ENCODE results near the gene NPPB.

Gene NPPB

DNA sequence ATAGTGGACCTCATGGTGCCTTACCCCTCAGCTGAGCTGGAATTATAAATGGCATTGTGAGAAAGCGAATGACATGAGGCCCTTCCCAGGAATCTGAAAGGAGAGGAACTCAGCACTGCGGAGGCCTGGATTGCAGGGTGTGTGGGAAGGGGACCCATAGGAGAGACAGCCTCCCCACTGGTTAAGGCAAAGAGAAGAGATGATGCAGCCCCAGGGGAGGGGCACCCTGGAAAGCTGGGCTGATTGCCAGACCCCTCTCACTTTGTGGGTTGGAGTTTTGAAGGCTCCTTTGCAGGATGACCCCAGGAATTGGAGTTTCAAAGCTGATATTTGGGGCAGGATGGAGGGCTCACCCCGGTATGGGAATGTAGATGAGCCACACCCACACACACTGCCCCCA, 2.0 kb downstream of the NPPB start:
- no peak for DNase-seq

DNA sequence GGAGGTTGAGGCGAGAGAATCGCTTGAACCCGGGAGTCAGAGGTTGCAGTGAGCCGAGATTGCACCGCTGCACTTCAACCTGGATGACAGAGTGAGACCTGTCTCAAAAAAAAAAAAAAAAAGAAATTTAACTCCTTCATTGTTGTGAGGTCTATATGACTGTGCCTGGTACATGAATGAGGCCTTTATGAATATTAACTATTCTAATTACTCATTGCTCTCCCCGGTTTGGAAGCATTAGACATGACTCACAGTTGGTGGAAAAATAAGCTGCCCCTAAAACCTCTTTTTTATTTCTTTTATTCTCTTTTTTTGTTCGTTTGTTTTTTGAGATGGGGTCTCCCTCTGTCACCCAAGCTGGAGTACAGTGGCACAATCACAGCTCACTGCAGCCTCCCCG, 3.3 kb downstream of the NPPB start:
- DNase-seq, result no peak

GRCh38 chr1:11854519-11854918, 4.2 kb downstream of the NPPB start:
- DNase-seq, result no peak

GRCh38 chr1:11851180-11851579, 7.6 kb downstream of the NPPB start:
- peak; percentile 49 for DNase-seq

- DNase-seq, result no peak
These were observed 8.6 kb downstream of the NPPB start for GRCh38 chr1:11850156-11850555.

DNA sequence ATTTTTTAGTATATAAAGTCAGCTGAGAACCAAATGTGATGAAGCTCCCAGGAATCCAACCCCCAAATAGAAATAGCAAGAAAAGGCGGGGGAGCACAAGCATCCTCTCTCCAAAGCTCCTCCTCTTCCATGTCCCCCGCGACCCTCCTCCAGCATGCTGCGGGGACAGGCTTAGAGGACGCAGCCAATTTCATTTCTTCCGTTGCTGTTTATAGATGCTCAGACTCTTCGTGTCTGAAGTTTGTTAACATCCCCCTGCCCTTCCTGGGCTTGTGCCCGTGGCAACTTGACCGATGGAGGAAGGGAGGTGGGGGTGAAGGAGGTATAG, 10.4 kb downstream of the NPPB start:
- DNase-seq, result no peak

GRCh38 chr1:11847667-11848372, 10.9 kb downstream of the NPPB start, which contains the start of gene NPPA:
Gene NPPA, minus strand, starts transcription at chr1:11847783. Its CDS starts 99 bp downstream, at chr1:11847684.
- DNase-seq, result peak; percentile 33

DNA sequence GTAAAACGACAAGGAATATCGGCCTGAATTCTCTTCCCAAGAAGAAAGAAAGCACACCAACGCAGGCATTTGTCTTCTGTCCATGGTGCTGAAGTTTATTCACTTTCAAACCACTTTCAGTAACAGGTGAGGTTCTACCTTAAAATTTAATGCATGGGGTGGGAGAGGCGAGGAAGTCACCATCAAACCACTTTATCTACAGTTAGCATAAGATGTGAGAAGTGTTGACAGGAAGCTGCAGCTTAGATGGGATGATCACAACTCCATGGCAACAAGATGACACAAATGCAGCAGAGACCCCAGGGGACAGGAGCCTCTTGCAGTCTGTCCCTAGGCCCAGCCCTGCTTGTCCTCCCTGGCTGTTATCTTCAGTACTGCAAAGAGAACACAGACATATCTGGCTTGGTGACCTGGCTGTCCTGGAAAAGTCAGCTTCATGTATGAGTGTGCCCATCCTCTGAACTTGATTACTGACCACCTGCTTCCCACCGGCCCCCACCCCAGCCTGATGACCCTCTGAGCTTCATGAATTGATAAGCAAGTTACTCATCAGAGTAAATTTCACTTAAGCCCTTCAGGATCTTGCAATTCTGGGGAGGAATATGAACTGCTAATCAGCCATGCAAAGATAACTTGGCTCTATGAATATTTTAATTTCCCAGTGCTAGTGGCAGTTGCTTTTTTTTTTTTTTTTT, 13.0 kb downstream of the NPPB start:
- peak; percentile 59 for DNase-seq

GRCh38 chr1:11842154-11843041, 16.3 kb downstream of the NPPB start:
- peak; percentile 100 for DNase-seq

GRCh38 chr1:11841245-11842153, 17.2 kb downstream of the NPPB start:
- peak; percentile 97 for DNase-seq

DNA sequence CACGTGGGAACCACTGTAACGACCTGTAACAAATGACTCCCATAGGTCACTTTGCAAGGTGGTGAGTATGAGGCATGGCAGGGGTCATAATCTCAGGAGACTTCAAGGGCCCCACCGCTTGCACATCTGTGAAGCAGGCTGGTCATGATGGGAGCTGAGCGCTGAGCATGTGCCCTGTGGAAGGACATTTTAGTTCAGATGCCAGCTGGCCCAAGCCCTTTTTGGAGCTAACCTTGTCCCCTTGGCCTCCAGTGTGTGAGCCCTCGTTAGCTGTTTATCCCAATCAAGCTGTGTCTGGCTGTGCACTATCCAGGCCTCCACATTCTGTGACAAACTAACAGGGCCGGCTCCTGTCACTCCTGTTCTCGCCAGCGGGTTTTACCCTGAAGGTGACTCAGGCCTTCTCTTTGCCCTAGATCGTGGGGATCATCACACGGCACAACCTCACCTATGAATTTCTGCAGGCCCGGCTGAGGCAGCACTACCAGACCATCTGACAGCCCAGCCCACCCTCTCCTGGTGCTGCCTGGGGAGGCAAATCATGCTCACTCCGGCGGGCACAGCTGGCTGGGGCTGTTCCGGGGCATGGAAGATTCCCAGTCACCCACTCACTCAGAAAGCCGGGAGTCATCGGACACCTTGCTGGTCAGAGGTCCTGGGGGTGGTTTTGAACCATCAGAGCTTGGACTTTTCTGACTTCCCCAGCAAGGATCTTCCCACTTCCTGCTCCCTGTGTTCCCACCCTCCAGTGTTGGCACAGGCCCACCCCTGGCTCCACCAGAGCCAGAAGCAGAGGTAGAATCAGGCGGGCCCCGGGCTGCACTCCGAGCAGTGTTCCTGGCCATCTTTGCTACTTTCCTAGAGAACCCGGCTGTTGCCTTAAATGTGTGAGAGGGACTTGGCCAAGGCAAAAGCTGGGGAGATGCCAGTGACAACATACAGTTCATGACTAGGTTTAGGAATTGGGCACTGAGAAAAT, 18.7 kb downstream of the NPPB start:
- DNase-seq, result no peak

DNA sequence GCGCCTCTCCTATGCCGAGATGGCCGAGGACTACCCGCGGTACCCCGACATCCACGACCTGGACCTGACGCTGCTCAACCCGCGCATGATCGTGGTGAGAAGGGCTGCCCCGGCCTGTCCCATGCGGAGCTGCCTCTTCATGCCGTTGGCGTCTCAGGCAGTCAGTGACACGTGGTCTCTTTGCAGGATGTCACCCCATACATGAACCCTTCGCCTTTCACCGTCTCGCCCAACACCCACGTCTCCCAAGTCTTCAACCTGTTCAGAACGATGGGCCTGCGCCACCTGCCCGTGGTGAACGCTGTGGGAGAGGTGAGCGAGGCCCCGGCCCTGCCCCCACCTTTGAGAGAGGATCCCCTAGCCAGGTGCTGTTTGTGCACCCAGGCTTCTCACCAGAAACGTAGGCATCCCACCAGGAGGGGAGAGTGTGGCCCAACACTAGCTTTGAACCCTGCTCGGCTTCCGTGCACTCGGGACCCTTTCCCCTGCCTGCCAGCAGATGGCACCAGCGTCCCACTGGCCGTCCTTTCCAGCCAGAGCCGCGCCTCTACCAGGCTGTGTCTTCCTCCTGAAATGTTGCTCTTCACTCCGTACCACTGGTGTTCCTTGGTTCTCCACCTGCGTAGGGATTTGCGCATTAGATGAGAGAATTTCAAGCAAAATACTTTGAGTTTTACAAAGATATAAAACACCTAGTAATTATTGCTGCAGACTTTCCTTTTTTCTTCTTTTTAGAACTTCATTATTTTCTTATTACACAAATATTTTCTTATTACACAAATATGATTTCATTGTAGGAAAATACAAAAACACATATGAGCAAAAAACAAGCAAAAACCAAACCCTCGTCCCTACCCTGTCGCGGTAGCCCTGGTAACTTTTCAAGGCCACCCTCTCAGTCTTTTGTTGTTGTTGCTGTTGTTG, 20.1 kb downstream of the NPPB start:
- DNase-seq, result peak; percentile 73

DNA sequence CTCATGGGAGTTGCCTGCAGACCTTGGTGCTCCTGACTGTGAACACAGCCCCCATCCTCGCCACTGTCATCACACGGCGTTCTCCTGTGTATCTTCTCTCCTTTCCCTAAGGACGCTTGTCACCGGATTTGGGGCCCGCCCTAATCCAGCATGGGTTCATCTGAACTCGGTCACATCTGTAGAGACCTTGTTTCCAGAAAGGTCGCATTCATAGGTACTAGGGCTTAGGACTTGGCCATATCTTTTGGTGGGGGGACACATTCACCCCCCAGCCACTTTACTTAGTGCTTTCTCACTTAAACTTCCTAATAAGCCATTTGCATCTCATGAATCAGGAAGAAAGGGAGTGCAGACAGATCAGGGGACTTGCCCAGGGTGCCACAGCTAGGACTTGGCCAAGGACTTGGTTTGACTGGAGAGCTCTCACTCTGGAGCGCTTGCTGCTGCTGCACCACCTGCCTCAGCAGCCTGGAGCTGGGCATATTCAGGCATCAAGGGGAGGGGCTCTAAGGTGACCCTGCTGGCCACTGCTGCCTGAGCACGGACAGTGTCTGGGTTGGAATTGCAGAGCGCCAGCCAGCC, 20.9 kb downstream of the NPPB start:
- DNase-seq, result no peak

GRCh38 chr1:11836955-11837766, 21.6 kb downstream of the NPPB start:
- no peak for DNase-seq

DNA sequence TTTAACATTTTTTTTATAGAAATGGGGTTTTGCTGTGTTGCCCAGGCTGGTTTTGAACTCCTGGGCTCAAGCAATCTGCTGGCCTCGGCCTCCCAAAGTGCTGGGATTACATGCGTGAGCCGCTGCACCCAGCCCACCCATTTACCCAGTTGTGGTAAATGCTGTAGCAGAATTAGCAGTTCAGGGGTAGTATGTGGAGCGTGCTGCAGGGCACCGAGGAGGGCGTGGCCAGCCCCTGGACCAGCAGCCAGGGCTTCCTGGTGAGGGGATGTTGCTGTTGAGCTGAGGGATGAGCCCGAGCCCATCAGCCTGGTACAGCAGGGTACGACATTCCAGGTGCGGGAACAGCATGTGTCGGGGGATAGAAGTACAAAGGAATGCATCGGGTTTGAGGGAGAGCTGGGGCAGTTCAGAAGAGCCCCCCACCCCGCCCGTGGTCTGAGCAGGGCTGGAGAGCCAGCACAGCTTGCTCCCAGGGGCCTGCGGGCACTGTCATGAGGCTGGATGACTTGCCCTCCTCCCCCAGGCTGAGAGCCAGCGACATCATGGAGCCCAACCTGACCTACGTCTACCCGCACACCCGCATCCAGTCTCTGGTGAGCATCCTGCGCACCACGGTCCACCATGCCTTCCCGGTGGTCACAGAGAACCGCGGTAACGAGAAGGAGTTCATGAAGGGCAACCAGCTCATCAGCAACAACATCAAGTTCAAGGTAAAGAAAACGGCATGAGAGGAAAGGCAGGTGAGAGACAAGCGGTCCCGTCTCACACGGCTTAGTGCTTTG, 23.1 kb downstream of the NPPB start:
- no peak for DNase-seq

GRCh38 chr1:11833900-11834299, 24.8 kb downstream of the NPPB start:
- DNase-seq, result no peak

DNA sequence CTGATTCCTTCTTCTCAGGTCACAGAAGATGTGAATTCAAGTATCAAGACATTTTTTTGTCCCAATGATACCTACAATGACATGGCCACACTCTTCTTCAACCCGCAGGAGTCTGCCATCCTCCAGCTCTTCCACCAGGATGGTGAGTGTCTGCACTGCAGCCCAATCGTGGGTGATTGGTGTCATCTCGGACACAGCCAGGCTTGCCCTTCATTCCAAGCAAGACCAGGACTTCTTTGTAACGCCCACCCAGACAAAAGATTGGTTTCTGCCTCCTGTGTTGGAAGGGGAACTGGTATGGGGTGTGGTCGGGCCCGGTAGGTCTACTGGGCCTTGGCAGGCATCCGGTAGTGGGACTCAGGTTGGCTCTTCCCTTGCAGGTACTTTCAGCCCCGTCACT, 25.2 kb downstream of the NPPB start:
- DNase-seq, result no peak

All from hematopoietic multipotent progenitor cell treated with erythropoietin and hydrocortisone succinate and interleukin-3 and kit ligand, for 8 days (in vitro differentiated cells).